DOHH2 (cell line): ENCODE results near the gene NAT10.
A peak's percentile ranks its signal among the peaks of the same experiment; 100 is the strongest.

Source experiments
- H3F3A ChIP-seq: fragments of 200-600 bp; sonication (generic), shearing (Covaris generic); 2 replicates; pipeline ENCODE4 v1.6.0; 2016; ENCODE audit warnings: antibody characterized with exemption, mild to moderate bottlenecking; ENCODE audit not compliant: control insufficient read depth, insufficient read depth
- H3K27ac ChIP-seq: fragments of 200-600 bp; sonication (generic); 2 replicates; pipeline ENCODE4 v1.5.1; 2014; ENCODE audit warnings: low read depth, mild to moderate bottlenecking, low read length, moderate library complexity
- H3K27me3 ChIP-seq: fragments of 200-600 bp; sonication (generic); 2 replicates; pipeline ENCODE4 v1.6.1; 2014; ENCODE audit warnings: mild to moderate bottlenecking, low read length, mixed read lengths; ENCODE audit not compliant: control insufficient read depth
- H3K36me3 ChIP-seq: fragments of 200-600 bp; sonication (generic); 2 replicates; pipeline ENCODE4 v1.6.1; 2014; ENCODE audit warnings: mild to moderate bottlenecking, low read length, moderate library complexity, mixed read lengths; ENCODE audit not compliant: control insufficient read depth
- H3K4me1 ChIP-seq: fragments of 200-600 bp; sonication (generic); 2 replicates; pipeline ENCODE4 v1.6.1; 2014; ENCODE audit warnings: mild to moderate bottlenecking, low read length, mixed read lengths; ENCODE audit not compliant: control insufficient read depth
- H3K4me2 ChIP-seq: fragments of 200-600 bp; sonication (generic); 2 replicates; pipeline ENCODE4 v1.6.0; 2014; ENCODE audit warnings: mild to moderate bottlenecking, low read length, moderate library complexity
- H3K4me3 ChIP-seq: fragments of 200-600 bp; sonication (generic); 2 replicates; pipeline ENCODE4 v1.5.1; 2014; ENCODE audit warnings: mild to moderate bottlenecking, low read length, mixed read lengths
- H3K79me2 ChIP-seq: fragments of 200-600 bp; sonication (generic); 2 replicates; pipeline ENCODE4 v1.6.1; 2014; ENCODE audit warnings: mild to moderate bottlenecking, low read length, mixed read lengths; ENCODE audit not compliant: control insufficient read depth
- H3K9me2 ChIP-seq: fragments of 200-600 bp; sonication (generic); replicated peaks from 2 replicates; pipeline ENCODE4 v1.6.1; 2014; ENCODE audit warnings: mild to moderate bottlenecking, low read length, mixed read lengths; ENCODE audit not compliant: control insufficient read depth
- H3K9me3 ChIP-seq: fragments of 200-600 bp; sonication (generic); 2 replicates; pipeline ENCODE4 v1.6.1; 2014; ENCODE audit warnings: antibody characterized with exemption, low read length, mixed read lengths; ENCODE audit not compliant: control insufficient read depth, insufficient read depth
- H4K20me1 ChIP-seq: fragments of 200-600 bp; sonication (generic); 2 replicates; pipeline ENCODE4 v1.6.0; 2014; ENCODE audit warnings: low read depth, mild to moderate bottlenecking, antibody characterized with exemption, low read length, moderate library complexity; ENCODE audit not compliant: control insufficient read depth, insufficient read depth
- EZH2phosphoT487 ChIP-seq: fragments of 200-600 bp; sonication (generic); IDR thresholded peaks from 2 replicates; pipeline ENCODE4 v1.6.1; 2017; ENCODE audit warnings: borderline replicate concordance, mild to moderate bottlenecking, antibody characterized with exemption, low read length, moderate library complexity, mixed read lengths
- TF ChIP-seq, protein P1 (sequence below): fragments of 200-600 bp; sonication (generic); IDR thresholded peaks from one replicate; pipeline ENCODE4 v1.5.1; 2014; ENCODE audit warnings: antibody characterized with exemption, mild to moderate bottlenecking, low read depth, low read length; ENCODE audit not compliant: poor library complexity, severe bottlenecking

Gene NAT10

DNA sequence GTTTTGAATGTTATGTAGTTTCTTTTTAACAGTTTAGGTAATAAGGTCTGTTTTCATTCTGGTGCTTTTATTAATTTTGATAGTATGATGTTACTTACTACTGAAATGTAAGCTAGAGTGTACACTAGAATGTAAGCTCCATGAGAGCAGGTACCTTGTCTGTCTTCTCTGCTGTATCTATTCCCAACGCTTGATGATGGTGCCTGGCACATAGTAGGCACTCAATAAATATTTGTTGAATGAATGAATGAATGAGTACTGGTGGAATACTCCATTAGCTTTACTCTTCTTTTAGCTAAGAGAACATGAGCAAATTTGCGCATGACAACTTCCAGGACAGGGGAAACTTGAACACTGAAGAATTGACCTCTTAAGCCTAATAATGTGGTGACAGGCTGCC is 6.6 kb upstream of the NAT10 start:
- Histone ChIP-seq H3K9me2 (no peaks in the 10 kb centered on the region), H3K27me3 (no peaks in the 10 kb centered on the region), H3K27ac (no peak overlapping the region), H3K4me2 (no peak overlapping the region), H3K36me3 (peaks cover 92% of the 10 kb centered on the region), H3K4me3 (no peak overlapping the region), H3K79me2 (no peaks in the 10 kb centered on the region), H3K9me3 (no peaks in the 10 kb centered on the region), H3K4me1 (peaks cover 48% of the 10 kb centered on the region), H4K20me1 (no peaks in the 10 kb centered on the region), H3F3A (peaks cover 63% of the 10 kb centered on the region)
- TF ChIP-seq, protein P1, sequence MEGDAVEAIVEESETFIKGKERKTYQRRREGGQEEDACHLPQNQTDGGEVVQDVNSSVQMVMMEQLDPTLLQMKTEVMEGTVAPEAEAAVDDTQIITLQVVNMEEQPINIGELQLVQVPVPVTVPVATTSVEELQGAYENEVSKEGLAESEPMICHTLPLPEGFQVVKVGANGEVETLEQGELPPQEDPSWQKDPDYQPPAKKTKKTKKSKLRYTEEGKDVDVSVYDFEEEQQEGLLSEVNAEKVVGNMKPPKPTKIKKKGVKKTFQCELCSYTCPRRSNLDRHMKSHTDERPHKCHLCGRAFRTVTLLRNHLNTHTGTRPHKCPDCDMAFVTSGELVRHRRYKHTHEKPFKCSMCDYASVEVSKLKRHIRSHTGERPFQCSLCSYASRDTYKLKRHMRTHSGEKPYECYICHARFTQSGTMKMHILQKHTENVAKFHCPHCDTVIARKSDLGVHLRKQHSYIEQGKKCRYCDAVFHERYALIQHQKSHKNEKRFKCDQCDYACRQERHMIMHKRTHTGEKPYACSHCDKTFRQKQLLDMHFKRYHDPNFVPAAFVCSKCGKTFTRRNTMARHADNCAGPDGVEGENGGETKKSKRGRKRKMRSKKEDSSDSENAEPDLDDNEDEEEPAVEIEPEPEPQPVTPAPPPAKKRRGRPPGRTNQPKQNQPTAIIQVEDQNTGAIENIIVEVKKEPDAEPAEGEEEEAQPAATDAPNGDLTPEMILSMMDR: no peak
- no peak for TF ChIP-seq EZH2phosphoT487

- Histone ChIP-seq H3K27ac (peak overlapping the region; percentile 87), H3K36me3 (peaks cover 74% of the 10 kb centered on the region), H3F3A (peaks cover 48% of the 10 kb centered on the region), H3K9me2 (no peaks in the 10 kb centered on the region), H3K79me2 (peaks cover 45% of the 10 kb centered on the region), H3K4me1 (peaks cover 66% of the 10 kb centered on the region), H3K9me3 (no peaks in the 10 kb centered on the region), H4K20me1 (no peaks in the 10 kb centered on the region), H3K4me3 (peak overlapping the region; percentile 89), H3K4me2 (peak overlapping the region; percentile 91), H3K27me3 (no peaks in the 10 kb centered on the region)
- TF ChIP-seq, protein P1: no peak
- no peak for TF ChIP-seq EZH2phosphoT487
Measured at GRCh38 chr11:34104680-34105078, 750 bp upstream of the NAT10 start.

DNA sequence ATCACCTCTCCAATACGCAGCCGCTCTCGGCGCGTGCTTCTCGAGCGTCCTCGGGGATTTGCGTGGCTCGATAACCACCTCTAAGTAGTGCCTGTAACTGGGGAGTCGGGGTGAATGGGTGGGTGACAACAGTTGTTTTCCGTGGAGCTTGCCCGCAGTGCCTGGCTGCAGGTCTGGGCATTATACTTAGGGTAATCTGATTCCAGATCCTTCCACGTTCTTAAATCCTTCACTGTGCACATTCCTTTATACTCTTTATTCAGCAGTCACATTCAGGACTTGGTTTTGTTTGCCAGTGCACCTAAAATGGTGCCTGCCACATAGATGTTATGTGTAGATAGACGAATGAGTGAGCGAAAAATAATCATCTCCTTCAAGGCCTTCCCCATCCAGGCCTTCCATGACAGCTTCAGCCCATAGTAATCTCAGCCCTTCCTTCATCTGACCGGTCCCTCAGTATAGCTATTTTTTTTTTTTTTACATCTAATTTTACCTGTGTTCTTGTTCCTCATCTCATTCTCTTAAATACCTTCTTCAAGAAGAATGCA is 602 bp downstream of the NAT10 start:
- peak overlapping the region; percentile 89 for H3K4me3 ChIP-seq
- peak overlapping the region; percentile 91 for H3K4me2 ChIP-seq
- H4K20me1 ChIP-seq: no peaks in the 10 kb centered on the region
- H3K27ac ChIP-seq: peak overlapping the region; percentile 87
- peaks cover 40% of the 10 kb centered on the region for H3F3A ChIP-seq
- peaks cover 76% of the 10 kb centered on the region for H3K36me3 ChIP-seq
- H3K9me2 ChIP-seq: no peaks in the 10 kb centered on the region
- no peaks in the 10 kb centered on the region for H3K27me3 ChIP-seq
- peaks cover 56% of the 10 kb centered on the region for H3K4me1 ChIP-seq
- H3K79me2 ChIP-seq: peaks cover 53% of the 10 kb centered on the region
- TF ChIP-seq, protein P1: no peak
- no peak for TF ChIP-seq EZH2phosphoT487
- no peaks in the 10 kb centered on the region for H3K9me3 ChIP-seq
